Smooth muscle cell (in vitro differentiated cells): Measurements from ENCODE around the gene SOHLH1. TPM values are rescaled to one million over a fixed set of nuclear protein-coding genes. Genes with fewer than 3 reads are reported as not detected.

Experiments used
- DNase-seq: peaks from one replicate; lab custom pipeline; 2025; ENCODE audit not compliant: unreplicated experiment; lab: John Stamatoyannopoulos, UW
- H2AFZ ChIP-seq: fragments of 200-600 bp; sonication (generic); 2 replicates; pipeline ENCODE4 v1.6.0; 2016; ENCODE audit warnings: antibody characterized with exemption, low read depth, mild to moderate bottlenecking
- H3F3A ChIP-seq: fragments of 200-600 bp; sonication (generic); 2 replicates; pipeline ENCODE4 v1.6.0; 2017; ENCODE audit warnings: antibody characterized with exemption, low read depth
- H3K27ac ChIP-seq: fragments of 200-600 bp; sonication (generic); 2 replicates; pipeline ENCODE4 v1.5.1; 2016; ENCODE audit warnings: low read depth, mild to moderate bottlenecking
- H3K27me3 ChIP-seq: fragments of 200-600 bp; sonication (generic); 2 replicates; pipeline ENCODE4 v1.6.1; 2016; ENCODE audit warnings: low read depth, mild to moderate bottlenecking
- H3K36me3 ChIP-seq: fragments of 200-600 bp; sonication (generic); 2 replicates; pipeline ENCODE4 v1.5.1; 2016; ENCODE audit warnings: low read depth
- H3K4me1 ChIP-seq: fragments of 200-600 bp; sonication (generic); 2 replicates; pipeline ENCODE4 v1.5.1; 2016; ENCODE audit warnings: low read depth
- H3K4me2 ChIP-seq: fragments of 200-600 bp; sonication (generic); 2 replicates; pipeline ENCODE4 v1.6.0; 2016; ENCODE audit warnings: mild to moderate bottlenecking
- H3K4me3 ChIP-seq: fragments of 200-600 bp; sonication (generic); 2 replicates; pipeline ENCODE4 v1.5.1; 2016; ENCODE audit warnings: mild to moderate bottlenecking
- H3K79me2 ChIP-seq: fragments of 200-600 bp; sonication (generic); 2 replicates; pipeline ENCODE4 v1.6.0; 2016; ENCODE audit warnings: low read depth, mild to moderate bottlenecking
- H3K9ac ChIP-seq: fragments of 200-600 bp; sonication (generic); 2 replicates; pipeline ENCODE4 v1.6.0; 2016; ENCODE audit warnings: low read depth
- H3K9me3 ChIP-seq: fragments of 200-600 bp; sonication (generic); replicated peaks from 2 replicates; pipeline ENCODE4 v1.5.1; 2016; ENCODE audit warnings: low read depth
- H4K20me1 ChIP-seq: fragments of 200-600 bp; sonication (generic); 2 replicates; pipeline ENCODE4 v1.6.0; 2016; ENCODE audit warnings: low read depth
- WGBS: methylation state at CpG from one replicate; pipeline ENCODE4 v1.1.7; 2016; ENCODE audit warnings: low lambda C conversion rate; 5-methylcytosine and 5-hydroxymethylcytosine counted together
- polyA plus RNA-seq: library from polyadenylated mRNA; unstranded; fragments of >200 nt; fragmentation: Nextera tagmentation; extraction: Ambion mirVana; gene quantifications from 2 replicates; pipeline ENCODE4 v1.2.1, GENCODE V29; 2016
- total RNA-seq: library from RNA; depleted of rRNA; stranded (reverse); fragments of >200 nt; gene quantifications from 2 replicates; pipeline ENCODE4 v1.2.3, GENCODE V29; 2014
- TF ChIP-seq, protein P1 (sequence below): fragments of 200-600 bp; sonication (generic); IDR thresholded peaks from 2 replicates; pipeline ENCODE4 v1.5.1; 2017; ENCODE audit warnings: borderline replicate concordance, mild to moderate bottlenecking, antibody characterized with exemption; ENCODE audit not compliant: insufficient read depth, poor library complexity, severe bottlenecking

The SOHLH1 gene
- total and polyA plus RNA-seq, 2 experiments from 2014 or later, result not detected

DNA sequence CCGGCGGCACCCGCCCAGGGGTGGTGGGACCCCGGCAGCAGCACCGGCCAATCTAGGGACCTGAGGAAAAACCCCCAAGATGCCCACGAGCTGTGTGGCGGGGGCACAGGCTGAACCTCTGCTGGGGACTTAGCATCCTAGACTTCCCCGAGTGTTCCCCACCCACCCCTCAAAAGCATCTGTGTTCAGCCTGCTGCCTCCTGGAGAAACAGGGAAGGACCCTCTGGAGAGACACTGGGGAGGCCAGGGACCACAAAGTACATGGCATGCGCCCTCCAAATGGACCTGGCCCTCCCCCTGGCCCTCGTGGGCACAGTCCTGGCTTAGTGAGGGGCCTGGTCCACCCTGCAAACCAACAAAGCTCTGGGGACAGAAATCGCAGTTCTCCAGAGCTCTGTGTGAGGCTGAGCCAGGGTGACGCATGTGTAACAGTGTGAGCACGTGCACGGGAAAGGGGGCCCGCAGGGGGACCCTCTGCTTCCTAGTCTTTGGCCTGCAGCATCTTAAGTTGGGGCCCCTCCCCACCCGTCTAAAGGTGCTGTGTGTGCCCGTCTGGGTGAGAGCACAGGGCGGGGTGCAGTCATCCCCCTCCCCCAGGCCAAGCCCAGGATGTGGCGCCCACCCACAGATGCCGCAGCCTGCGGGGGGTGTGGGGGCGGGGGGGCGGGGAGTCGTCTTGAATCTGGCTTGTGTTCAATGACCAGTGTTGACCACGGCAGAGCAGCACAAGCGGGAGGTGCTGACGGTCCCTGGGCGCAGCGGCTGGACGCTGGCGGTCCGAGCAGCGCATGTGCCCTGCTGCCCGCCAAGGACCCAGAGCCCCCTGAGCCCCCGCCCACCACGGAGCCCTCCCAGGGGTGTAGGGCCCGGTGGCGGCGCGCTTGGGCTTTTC, 2.0 kb upstream of the SOHLH1 start:
- Histone ChIP-seq H3K27me3 (peaks cover 3% of the 10 kb centered on the region), H3K9me3 (no peaks in the 10 kb centered on the region), H3K79me2 (no peaks in the 10 kb centered on the region), H4K20me1 (no peaks in the 10 kb centered on the region), H3F3A (no peaks in the 10 kb centered on the region), H3K36me3 (no peaks in the 10 kb centered on the region), H3K9ac (no peak overlapping the region), H2AFZ (peak overlapping the region; percentile 9), H3K4me3 (peak overlapping the region; percentile 47), H3K4me1 (peaks cover 4% of the 10 kb centered on the region), H3K27ac (no peak overlapping the region), H3K4me2 (peak overlapping the region; percentile 86)
- TF ChIP-seq, protein P1, sequence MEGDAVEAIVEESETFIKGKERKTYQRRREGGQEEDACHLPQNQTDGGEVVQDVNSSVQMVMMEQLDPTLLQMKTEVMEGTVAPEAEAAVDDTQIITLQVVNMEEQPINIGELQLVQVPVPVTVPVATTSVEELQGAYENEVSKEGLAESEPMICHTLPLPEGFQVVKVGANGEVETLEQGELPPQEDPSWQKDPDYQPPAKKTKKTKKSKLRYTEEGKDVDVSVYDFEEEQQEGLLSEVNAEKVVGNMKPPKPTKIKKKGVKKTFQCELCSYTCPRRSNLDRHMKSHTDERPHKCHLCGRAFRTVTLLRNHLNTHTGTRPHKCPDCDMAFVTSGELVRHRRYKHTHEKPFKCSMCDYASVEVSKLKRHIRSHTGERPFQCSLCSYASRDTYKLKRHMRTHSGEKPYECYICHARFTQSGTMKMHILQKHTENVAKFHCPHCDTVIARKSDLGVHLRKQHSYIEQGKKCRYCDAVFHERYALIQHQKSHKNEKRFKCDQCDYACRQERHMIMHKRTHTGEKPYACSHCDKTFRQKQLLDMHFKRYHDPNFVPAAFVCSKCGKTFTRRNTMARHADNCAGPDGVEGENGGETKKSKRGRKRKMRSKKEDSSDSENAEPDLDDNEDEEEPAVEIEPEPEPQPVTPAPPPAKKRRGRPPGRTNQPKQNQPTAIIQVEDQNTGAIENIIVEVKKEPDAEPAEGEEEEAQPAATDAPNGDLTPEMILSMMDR, result no peak
- no peak for DNase-seq
- WGBS, result 47% methylated on average over 33 of the region's 40 CpGs

DNA sequence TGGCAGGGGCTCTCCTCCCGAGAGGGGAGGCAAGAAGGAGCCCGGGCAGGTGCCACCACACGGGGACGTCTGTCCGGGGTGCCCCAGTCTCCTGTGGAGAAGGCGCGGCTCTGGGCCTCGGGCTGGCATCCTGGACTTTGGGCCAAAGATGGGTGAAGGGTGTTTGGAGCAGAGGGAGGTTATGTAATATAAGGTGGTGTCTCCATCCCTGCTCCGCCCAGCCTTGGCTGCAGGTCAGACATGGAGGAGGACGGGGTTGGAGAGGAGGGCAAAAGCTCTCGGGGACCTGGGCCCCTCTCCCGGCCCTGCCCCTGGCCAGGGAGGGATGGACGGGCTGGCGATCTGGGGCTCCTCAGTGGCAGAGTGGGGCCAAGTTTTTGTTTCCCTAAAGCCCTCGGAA, 1.2 kb upstream of the SOHLH1 start:
- no peak for DNase-seq
- no peak overlapping the region for H3K27ac ChIP-seq

DNA sequence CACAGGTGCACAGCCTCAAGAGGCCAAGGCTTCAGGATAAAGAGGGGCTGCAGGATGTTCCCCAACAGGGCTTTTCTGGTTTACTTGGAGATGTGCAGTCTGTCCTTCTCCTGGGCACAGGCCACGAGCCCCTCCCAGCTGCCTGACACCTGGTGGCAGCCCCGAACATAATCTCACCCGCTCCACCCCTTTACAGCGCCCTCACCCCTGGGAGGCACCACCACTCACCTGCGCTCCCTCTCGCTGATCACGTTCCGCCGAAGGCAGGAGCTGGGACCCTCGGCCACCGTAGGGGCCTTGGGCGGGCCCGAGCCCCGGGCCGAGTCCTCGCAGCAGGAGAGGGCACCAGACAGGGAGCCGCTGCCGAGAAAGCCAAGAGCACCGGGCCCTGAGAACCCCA, 514 bp downstream of the SOHLH1 start:
- TF ChIP-seq, protein P1, result no peak
- no peak overlapping the region for H2AFZ ChIP-seq
- peaks cover 1% of the 10 kb centered on the region for H3K27me3 ChIP-seq
- H3K9ac ChIP-seq, result no peak overlapping the region
- H3K4me3 ChIP-seq, result no peak overlapping the region
- H4K20me1 ChIP-seq, result no peaks in the 10 kb centered on the region
- H3F3A ChIP-seq, result no peaks in the 10 kb centered on the region
- no peak for DNase-seq
- H3K36me3 ChIP-seq, result no peaks in the 10 kb centered on the region
- no peaks in the 10 kb centered on the region for H3K9me3 ChIP-seq
- peaks cover 4% of the 10 kb centered on the region for H3K4me1 ChIP-seq
- WGBS, result 83% methylated on average over 19 of the region's 19 CpGs
- no peak overlapping the region for H3K27ac ChIP-seq
- H3K79me2 ChIP-seq, result no peaks in the 10 kb centered on the region
- H3K4me2 ChIP-seq, result no peak overlapping the region

More for the DNA sequence above, 1.2 kb upstream of the SOHLH1 start:
- 92% methylated on average over 15 of the region's 15 CpGs for WGBS
- Histone ChIP-seq H3K9me3 (no peaks in the 10 kb centered on the region), H2AFZ (no peak overlapping the region), H3K4me3 (no peak overlapping the region), H3K9ac (no peak overlapping the region), H3K79me2 (no peaks in the 10 kb centered on the region), H3K4me2 (no peak overlapping the region), H4K20me1 (no peaks in the 10 kb centered on the region), H3K4me1 (peaks cover 4% of the 10 kb centered on the region), H3F3A (no peaks in the 10 kb centered on the region), H3K27me3 (peaks cover 3% of the 10 kb centered on the region), H3K36me3 (no peaks in the 10 kb centered on the region)
- TF ChIP-seq, protein P1, result no peak

DNA sequence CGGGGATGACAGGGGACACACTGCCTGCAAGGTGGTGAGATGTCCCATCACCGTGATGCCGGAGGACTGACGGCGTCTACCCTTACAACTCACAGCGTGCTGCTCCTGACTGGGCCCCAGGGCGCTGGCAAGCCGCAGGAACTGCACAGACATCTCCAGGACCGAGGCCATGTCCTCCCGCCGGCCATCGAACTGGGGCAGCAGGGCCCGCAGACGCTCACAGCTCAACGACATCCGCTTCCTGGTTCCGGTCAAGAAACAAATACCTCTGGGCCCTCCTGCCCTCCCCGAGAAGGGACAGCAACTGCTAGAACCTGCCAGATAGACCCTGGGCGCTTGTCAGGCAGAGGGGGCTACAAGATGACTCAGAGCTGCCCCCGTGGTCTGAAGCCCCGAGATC, 1.0 kb downstream of the SOHLH1 start:
- Histone ChIP-seq H3K36me3 (no peaks in the 10 kb centered on the region), H3K9me3 (no peaks in the 10 kb centered on the region), H3K4me2 (no peak overlapping the region), H3F3A (no peaks in the 10 kb centered on the region), H3K4me3 (no peak overlapping the region), H4K20me1 (no peaks in the 10 kb centered on the region), H2AFZ (no peak overlapping the region), H3K27ac (no peak overlapping the region), H3K79me2 (no peaks in the 10 kb centered on the region), H3K27me3 (no peaks in the 10 kb centered on the region), H3K4me1 (peaks cover 4% of the 10 kb centered on the region), H3K9ac (no peak overlapping the region)
- WGBS, result 89% methylated on average over 21 of the region's 21 CpGs
- TF ChIP-seq, protein P1, result no peak
- no peak for DNase-seq
